Keratinocyte (primary cell): Measurements from ENCODE around the gene CHFR. TPM values are rescaled to one million over a fixed set of nuclear protein-coding genes. Genes with fewer than 3 reads are reported as not detected.

Experiments used
- DNase-seq: peaks from one replicate; pipeline ENCODE4 v3.0.0-alpha.2; 2011; ENCODE audit warnings: low read depth, missing footprints, low spot score
- FAIRE-seq: peaks from 2 replicates; lab custom pipeline; 2011; peaks lifted over from hg19 to GRCh38; lab: Jason Lieb, UNC
- H2AFZ ChIP-seq: 2 replicates; pipeline ENCODE4 v1.6.0; 2012; ENCODE audit warnings: low read length, control low read depth, inconsistent platforms; ENCODE audit not compliant: control insufficient read depth
- H3K27ac ChIP-seq: 2 replicates; pipeline ENCODE4 v1.5.1; 2011; ENCODE audit warnings: low read length; ENCODE audit not compliant: control insufficient read depth, insufficient read depth
- H3K27me3 ChIP-seq: 3 replicates; pipeline ENCODE4 v1.6.0; 2011; ENCODE audit warnings: low read length; ENCODE audit not compliant: control insufficient read depth, insufficient read depth; ENCODE audit errors: extremely low read depth
- H3K36me3 ChIP-seq, 2 experiments: 2 replicates in 1 of 2; 3 replicates in 1 of 2; pipeline ENCODE4 v1.5.1; 2011; ENCODE audit warnings: low read length in 2 of 2, mild to moderate bottlenecking in 1 of 2; ENCODE audit not compliant: control insufficient read depth in 2 of 2, insufficient read depth in 2 of 2; ENCODE audit errors: extremely low read depth in 1 of 2
- H3K4me1 ChIP-seq: 3 replicates; pipeline ENCODE4 v1.5.1; 2011; ENCODE audit warnings: low read length; ENCODE audit not compliant: control insufficient read depth, insufficient read depth; ENCODE audit errors: extremely low read depth
- H3K4me2 ChIP-seq: 3 replicates; pipeline ENCODE4 v1.6.0; 2011; ENCODE audit warnings: low read depth, low read length; ENCODE audit not compliant: control insufficient read depth, insufficient read depth; ENCODE audit errors: extremely low read depth
- H3K4me3 ChIP-seq, 3 experiments: fragments of 200-600 bp in 1 of 3; sonication (generic) in 1 of 3; 2 replicates in 2 of 3; 3 replicates in 1 of 3; pipeline ENCODE4 v1.5.1; 2011 to 2016; ENCODE audit warnings: low read length in 3 of 3, mild to moderate bottlenecking in 3 of 3, control low read depth in 2 of 3, inconsistent platforms in 1 of 3, low read depth in 1 of 3, mixed read lengths in 1 of 3, mixed run types in 1 of 3, moderate library complexity in 1 of 3; ENCODE audit not compliant: control insufficient read depth in 2 of 3, insufficient read depth in 2 of 3; ENCODE audit errors: extremely low read depth in 1 of 3
- H3K79me2 ChIP-seq: 2 replicates; pipeline ENCODE4 v1.6.0; 2012; ENCODE audit warnings: low read length; ENCODE audit not compliant: control insufficient read depth, insufficient read depth
- H3K9ac ChIP-seq: 3 replicates; pipeline ENCODE4 v1.6.0; 2011; ENCODE audit warnings: low read length; ENCODE audit not compliant: control insufficient read depth, insufficient read depth; ENCODE audit errors: extremely low read depth
- H3K9me1 ChIP-seq: 3 replicates; pipeline ENCODE4 v1.6.0; 2011; ENCODE audit warnings: low read length; ENCODE audit not compliant: control insufficient read depth, insufficient read depth; ENCODE audit errors: extremely low read depth
- H3K9me3 ChIP-seq: 2 replicates; pipeline ENCODE4 v1.5.1; 2012; ENCODE audit warnings: low read depth, low read length; ENCODE audit not compliant: control insufficient read depth
- H4K20me1 ChIP-seq: 3 replicates; pipeline ENCODE4 v1.6.0; 2011; ENCODE audit warnings: low read length; ENCODE audit not compliant: control insufficient read depth, insufficient read depth; ENCODE audit errors: extremely low read depth
- EZH2 ChIP-seq: IDR thresholded peaks from one replicate; pipeline ENCODE4 v1.6.1; 2012; ENCODE audit warnings: inconsistent platforms, mild to moderate bottlenecking, low read length, moderate library complexity
- dilution Hi-C: fragments of 300-500 bp; cut with MboI; formaldehyde crosslinking; loops from one replicate; pipeline ENCODE4 v1.7.0; 2020; ENCODE audit warnings: low sequenced_read_pairs; ENCODE audit not compliant: extremely low pct_ligation_motif_present
- polyA plus RNA-seq, 5 experiments: library from polyadenylated mRNA; depleted of rRNA in 3 of 5; stranded (reverse) in 3 of 5; stranded (forward) in 1 of 5; unstranded in 1 of 5; fragments of >200 nt; gene quantifications; 1 replicate in 1 of 5; 2 replicates in 3 of 5; 3 replicates in 1 of 5; pipeline versions ENCODE4 v1.2.1 to v1.2.3, GENCODE V29; 2011 to 2012; ENCODE audit warnings: missing spikeins in 2 of 5, low read depth in 1 of 5, low replicate concordance in 1 of 5
- TF ChIP-seq, protein P1 (sequence below), 3 experiments: IDR thresholded peaks in 1 of 3; conservative IDR thresholded peaks in 1 of 3; optimal IDR thresholded peaks in 1 of 3; 2 replicates in 2 of 3; 3 replicates in 1 of 3; pipeline versions ENCODE3 to v1.5.1; 2011; ENCODE audit warnings: low read length in 3 of 3, mild to moderate bottlenecking in 3 of 3, moderate library complexity in 2 of 3, control low read depth in 1 of 3, inconsistent platforms in 1 of 3; ENCODE audit not compliant: insufficient read depth in 2 of 3; ENCODE audit errors: extremely low read depth in 1 of 3

CHFR gene
- polyA plus RNA-seq, 1 donor (not counting 4 experiments of a cell fraction or from before 2014, with no cell fraction given), result 35.8 TPM

DNA sequence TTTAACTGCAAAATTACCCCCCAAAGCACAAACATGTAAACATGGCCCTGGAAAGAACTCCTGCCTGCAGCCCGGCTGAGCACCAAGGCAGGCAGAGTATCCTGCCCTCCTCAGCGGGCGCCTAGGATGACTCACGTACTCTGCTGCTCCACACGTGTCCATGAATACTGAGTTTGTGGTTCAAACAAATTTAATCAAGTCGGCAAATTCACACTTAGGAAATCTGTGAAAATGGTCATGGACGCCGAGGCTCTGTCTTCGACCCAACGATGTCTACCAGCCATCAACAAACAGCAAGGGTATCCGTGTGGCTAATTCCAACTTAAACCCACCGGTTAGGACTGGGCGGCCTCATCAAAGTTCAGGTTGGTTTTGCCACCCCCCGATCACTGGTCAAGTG lies 84.3 kb downstream of the CHFR start:
- no peak overlapping the region for H3K4me3 ChIP-seq
- H3K27me3 ChIP-seq, result no peaks in the 10 kb centered on the region
- peaks cover 48 to 53% of the 10 kb centered on the region in 2 experiments for H3K36me3 ChIP-seq
- no peaks in the 10 kb centered on the region for H3K9me3 ChIP-seq
- TF ChIP-seq, protein P1, sequence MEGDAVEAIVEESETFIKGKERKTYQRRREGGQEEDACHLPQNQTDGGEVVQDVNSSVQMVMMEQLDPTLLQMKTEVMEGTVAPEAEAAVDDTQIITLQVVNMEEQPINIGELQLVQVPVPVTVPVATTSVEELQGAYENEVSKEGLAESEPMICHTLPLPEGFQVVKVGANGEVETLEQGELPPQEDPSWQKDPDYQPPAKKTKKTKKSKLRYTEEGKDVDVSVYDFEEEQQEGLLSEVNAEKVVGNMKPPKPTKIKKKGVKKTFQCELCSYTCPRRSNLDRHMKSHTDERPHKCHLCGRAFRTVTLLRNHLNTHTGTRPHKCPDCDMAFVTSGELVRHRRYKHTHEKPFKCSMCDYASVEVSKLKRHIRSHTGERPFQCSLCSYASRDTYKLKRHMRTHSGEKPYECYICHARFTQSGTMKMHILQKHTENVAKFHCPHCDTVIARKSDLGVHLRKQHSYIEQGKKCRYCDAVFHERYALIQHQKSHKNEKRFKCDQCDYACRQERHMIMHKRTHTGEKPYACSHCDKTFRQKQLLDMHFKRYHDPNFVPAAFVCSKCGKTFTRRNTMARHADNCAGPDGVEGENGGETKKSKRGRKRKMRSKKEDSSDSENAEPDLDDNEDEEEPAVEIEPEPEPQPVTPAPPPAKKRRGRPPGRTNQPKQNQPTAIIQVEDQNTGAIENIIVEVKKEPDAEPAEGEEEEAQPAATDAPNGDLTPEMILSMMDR (optimal IDR thresholded peaks at IDR 0.05 in 1 of 3, IDR thresholded peaks at IDR 0.05 in 1 of 3, conservative IDR thresholded peaks at IDR 0.05 in 1 of 3; ENCODE audit: extremely low read depth in 1 of 3, insufficient read depth in 2 of 3, low read length in 3 of 3), result no peak
- TF ChIP-seq EZH2, result no peak
- no peaks in the 10 kb centered on the region for H3K9me1 ChIP-seq
- no peak for FAIRE-seq
- no peak overlapping the region for H3K9ac ChIP-seq
- peaks cover 32% of the 10 kb centered on the region for H3K79me2 ChIP-seq
- no peak for DNase-seq
- peaks cover 18% of the 10 kb centered on the region for H4K20me1 ChIP-seq
- dilution Hi-C loops, result no loop called here
- no peak overlapping the region for H3K27ac ChIP-seq
- H2AFZ ChIP-seq, result no peak overlapping the region
- H3K4me1 ChIP-seq, result no peaks in the 10 kb centered on the region
- no peak overlapping the region for H3K4me2 ChIP-seq

DNA sequence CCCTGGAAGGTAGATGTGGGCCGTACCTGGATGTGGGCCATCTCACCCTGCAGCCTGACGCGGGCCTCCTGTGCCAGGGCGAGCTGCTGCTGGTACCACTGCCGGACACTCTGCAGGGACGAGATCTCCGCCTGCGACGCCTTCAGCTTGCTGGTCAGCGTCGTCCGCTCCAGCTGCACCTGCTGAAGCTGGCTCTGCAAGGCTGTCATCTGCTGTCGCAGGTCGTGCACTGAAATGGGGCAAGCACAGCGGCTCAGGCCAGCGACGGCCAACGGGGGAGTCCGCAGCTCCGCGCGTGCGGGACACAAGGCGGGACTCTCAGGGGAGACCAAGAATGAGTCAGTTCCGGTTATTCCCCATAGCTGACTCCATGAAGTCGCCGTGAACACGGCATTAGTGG lies 85.7 kb downstream of the CHFR start:
- Histone ChIP-seq H4K20me1 (peaks cover 18% of the 10 kb centered on the region), H2AFZ (no peak overlapping the region), H3K9me3 (no peaks in the 10 kb centered on the region), H3K4me1 (no peaks in the 10 kb centered on the region), H3K27me3 (no peaks in the 10 kb centered on the region), H3K9ac (no peak overlapping the region), H3K4me2 (no peak overlapping the region), H3K36me3 (peaks cover 49 to 50% of the 10 kb centered on the region in 2 experiments), H3K27ac (no peak overlapping the region), H3K79me2 (peaks cover 22% of the 10 kb centered on the region), H3K4me3 (no peak overlapping the region), H3K9me1 (no peaks in the 10 kb centered on the region)
- DNase-seq (no peak), FAIRE-seq (no peak)
- TF ChIP-seq, protein P1 (optimal IDR thresholded peaks at IDR 0.05 in 1 of 3, IDR thresholded peaks at IDR 0.05 in 1 of 3, conservative IDR thresholded peaks at IDR 0.05 in 1 of 3; ENCODE audit: extremely low read depth in 1 of 3, insufficient read depth in 2 of 3, low read length in 3 of 3), result no peak
- TF ChIP-seq EZH2, result no peak
- dilution Hi-C loops, result no loop called here
